Natural killer cell (primary cell): ENCODE data around the gene TNFAIP8L1. TPM values are rescaled to one million over a fixed set of nuclear protein-coding genes. Genes with fewer than 3 reads are reported as not detected.

ENCODE experiments used
- ATAC-seq, 3 donors: fragments of 150-1000 bp in 2 of 3; fragments of 200-7000 bp in 1 of 3; cut with Tn5 transposase; 1 replicate in 1 of 3; 2 replicates in 2 of 3; pipeline ENCODE4 v1.10.0; 2021; ENCODE audit warnings: mild to moderate bottlenecking in 2 of 3, moderate library complexity in 2 of 3
- DNase-seq, 2 donors: peaks; one replicate each; pipeline versions ENCODE4 v3.0.0 to v3.0.0-alpha.2; 2013 to 2021; ENCODE audit warnings: mixed read lengths in 1 of 2
- H3K27ac ChIP-seq: one replicate; pipeline ENCODE4 v1.5.1; 2013; ENCODE audit warnings: mild to moderate bottlenecking, low read length
- H3K27me3 ChIP-seq: one replicate; pipeline ENCODE4 v1.6.1; 2013; ENCODE audit warnings: low read length; ENCODE audit not compliant: control insufficient read depth, insufficient read depth
- H3K36me3 ChIP-seq: one replicate; pipeline ENCODE4 v1.6.1; 2013; ENCODE audit warnings: low read length; ENCODE audit not compliant: control insufficient read depth, insufficient read depth
- H3K4me1 ChIP-seq: one replicate; pipeline ENCODE4 v1.6.1; 2013; ENCODE audit warnings: low read length; ENCODE audit not compliant: control insufficient read depth, insufficient read depth
- H3K4me3 ChIP-seq: one replicate; pipeline ENCODE4 v1.5.1; 2013; ENCODE audit warnings: low read length
- H3K9me3 ChIP-seq: one replicate; pipeline ENCODE4 v1.6.1; 2013; ENCODE audit warnings: low read length; ENCODE audit not compliant: control insufficient read depth, insufficient read depth
- H3K27ac Mint-ChIP-seq, 2 donors: one replicate each; pipeline ENCODE4 v1.8.0; 2022; ENCODE audit warnings: mild to moderate bottlenecking in 2 of 2, mixed read lengths in 2 of 2, moderate library complexity in 1 of 2
- H3K27me3 Mint-ChIP-seq, 2 donors: one replicate each; pipeline ENCODE4 v1.8.0; 2022; ENCODE audit warnings: low read depth in 2 of 2, mixed read lengths in 2 of 2
- H3K36me3 Mint-ChIP-seq: one replicate; pipeline ENCODE4 v1.8.0; 2022; ENCODE audit warnings: mixed read lengths
- H3K4me1 Mint-ChIP-seq, 2 donors: one replicate each; pipeline ENCODE4 v1.8.0; 2022; ENCODE audit warnings: mixed read lengths in 2 of 2
- H3K4me3 Mint-ChIP-seq: one replicate; pipeline ENCODE4 v1.8.0; 2022; ENCODE audit warnings: mild to moderate bottlenecking, moderate library complexity, mixed read lengths
- H3K9me3 Mint-ChIP-seq, 2 donors: one replicate each; pipeline ENCODE4 v1.8.0; 2022; ENCODE audit warnings: mixed read lengths in 2 of 2
- CTCF ChIP-seq: fragments of 200-600 bp; IDR thresholded peaks from one replicate; pipeline ENCODE4 v1.8.0; 2022; ENCODE audit warnings: antibody characterized with exemption
- WGBS: methylation state at CpG from one replicate; pipeline ENCODE4 v1.1.7; 2013; ENCODE audit warnings: missing lambda C conversion rate; ENCODE audit not compliant: insufficient coverage; 5-methylcytosine and 5-hydroxymethylcytosine counted together
- intact Hi-C: fragments of 100-400 bp; cut with micrococcal nuclease; formaldehyde crosslinking; loops from one replicate; pipeline ENCODE4 v1.14.2; 2022
- total RNA-seq, 4 donors: library from RNA; stranded (reverse); fragments of 120-200 nt in 1 of 4; gene quantifications; one replicate each; pipeline versions ENCODE4 v1.2.3 to v1.2.4, GENCODE V29; 2013 to 2022

The TNFAIP8L1 gene
- total RNA-seq, 3 donors from 2014 or later (not counting 1 experiment from before 2014, with no cell fraction given): 8.5 to 13.5 (median 13.3) TPM

DNA sequence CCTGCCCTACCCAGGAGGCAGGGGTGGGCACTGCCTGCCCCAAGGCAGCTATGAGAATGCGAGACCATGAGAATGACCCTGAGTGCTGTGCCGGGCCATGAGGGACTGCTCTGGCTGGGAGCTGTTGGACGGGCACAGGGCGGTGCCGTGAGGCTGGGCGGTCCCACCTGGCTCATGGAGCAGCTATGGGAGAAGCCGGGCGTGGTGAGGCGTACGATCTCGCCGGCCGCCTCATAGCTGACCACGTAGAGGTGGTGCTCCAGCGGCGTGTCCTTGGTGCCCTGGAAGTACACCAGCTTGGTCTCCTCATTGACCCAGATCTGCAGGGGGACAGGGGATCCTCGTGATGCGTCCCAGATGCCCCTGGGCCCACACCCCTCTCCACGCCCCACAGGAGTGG, 50.1 kb downstream of the TNFAIP8L1 start:
- Histone ChIP-seq H3K4me1 (no peaks in the 10 kb centered on the region), H3K9me3 (no peaks in the 10 kb centered on the region), H3K27ac (no peak overlapping the region), H3K4me3 (no peak overlapping the region), H3K36me3 (peaks cover 80% of the 10 kb centered on the region), H3K27me3 (no peaks in the 10 kb centered on the region)
- intact Hi-C loops: no loop called here
- Mint-ChIP-seq H3K9me3 (no peaks in the 10 kb centered on the region), H3K4me1 (peaks cover 0 to 4% of the 10 kb centered on the region in 2 donors), H3K27me3 (no peaks in the 10 kb centered on the region), H3K36me3 (no peaks in the 10 kb centered on the region), H3K4me3 (no peak overlapping the region), H3K27ac (no peak overlapping the region)
- TF ChIP-seq CTCF: no peak
- WGBS: 98% methylated on average over 19 of the region's 19 CpGs
- ATAC-seq: no peak
- DNase-seq: no peak

- DNase-seq (no peak), ATAC-seq (no peak)
- no peak overlapping the region for H3K4me3 Mint-ChIP-seq
- intact Hi-C loops: no loop called here
- no peaks in the 10 kb centered on the region for H3K36me3 Mint-ChIP-seq
- H3K36me3 ChIP-seq: peaks cover 81% of the 10 kb centered on the region
- H3K4me1 Mint-ChIP-seq: peaks cover 0 to 4% of the 10 kb centered on the region in 2 donors
- H3K27me3 ChIP-seq: no peaks in the 10 kb centered on the region
- no peaks in the 10 kb centered on the region for H3K9me3 Mint-ChIP-seq
- H3K9me3 ChIP-seq: no peaks in the 10 kb centered on the region
- no peaks in the 10 kb centered on the region for H3K27me3 Mint-ChIP-seq
- no peak overlapping the region for H3K27ac ChIP-seq
- no peaks in the 10 kb centered on the region for H3K4me1 ChIP-seq
- H3K27ac Mint-ChIP-seq: no peak overlapping the region
- TF ChIP-seq CTCF: no peak
- 95% methylated on average over 13 of the region's 13 CpGs for WGBS
- H3K4me3 ChIP-seq: no peak overlapping the region
Measured at GRCh38 chr19:4690361-4690760, 51.0 kb downstream of the TNFAIP8L1 start.

GRCh38 chr19:4691373-4691772, 52.1 kb downstream of the TNFAIP8L1 start:
- peaks cover 0 to 4% of the 10 kb centered on the region in 2 donors for H3K4me1 Mint-ChIP-seq
- Histone ChIP-seq H3K27me3 (no peaks in the 10 kb centered on the region), H3K4me3 (no peak overlapping the region), H3K9me3 (no peaks in the 10 kb centered on the region), H3K4me1 (no peaks in the 10 kb centered on the region), H3K27ac (no peak overlapping the region), H3K36me3 (peaks cover 82% of the 10 kb centered on the region)
- H3K27ac Mint-ChIP-seq: no peak overlapping the region
- no peaks in the 10 kb centered on the region for H3K27me3 Mint-ChIP-seq
- no peaks in the 10 kb centered on the region for H3K36me3 Mint-ChIP-seq
- no peak overlapping the region for H3K4me3 Mint-ChIP-seq
- DNase-seq: no peak
- H3K9me3 Mint-ChIP-seq: no peaks in the 10 kb centered on the region
- intact Hi-C loops: no loop called here
- WGBS: 99% methylated on average over 8 of the region's 9 CpGs
- no peak for TF ChIP-seq CTCF
- ATAC-seq: no peak
